HG03469 (cell line): ENCODE measurements around the gene HNRNPA3.
A peak's percentile ranks its signal among the peaks of the same experiment; 100 is the strongest.
"Not testable (repeated sequence)": the region's sequence is repeated elsewhere in the genome, so short reads cannot be mapped to it uniquely, and the experiment has no call there.

Experiments
- ATAC-seq: cut with Tn5 transposase; IDR thresholded peaks from one replicate; pipeline ENCODE4 v1.9.1; 2021; ENCODE audit warnings: mild to moderate bottlenecking, moderate library complexity, moderate number of reproducible peaks; ENCODE audit not compliant: unreplicated experiment

The HNRNPA3 gene

GRCh38 chr2:177254433-177255226, 42.0 kb downstream of the HNRNPA3 start:
- ATAC-seq, result no peak

GRCh38 chr2:177255227-177255601, 42.6 kb downstream of the HNRNPA3 start:
- ATAC-seq, result no peak

- ATAC-seq, result no peak
Observed at GRCh38 chr2:177256026-177256425, 43.4 kb downstream of the HNRNPA3 start.

- no peak for ATAC-seq
Observed at GRCh38 chr2:177256695-177257094, 44.1 kb downstream of the HNRNPA3 start.

GRCh38 chr2:177257471-177257870, 44.9 kb downstream of the HNRNPA3 start:
- ATAC-seq, result no peak

- ATAC-seq, result no peak
Observed at GRCh38 chr2:177258059-177258458, 45.5 kb downstream of the HNRNPA3 start.

- no peak for ATAC-seq
Observed at GRCh38 chr2:177260379-177260778, 47.8 kb downstream of the HNRNPA3 start.

GRCh38 chr2:177261116-177262060, 48.8 kb downstream of the HNRNPA3 start:
- ATAC-seq, result no peak

- no peak for ATAC-seq
Observed at GRCh38 chr2:177262092-177262491, 49.5 kb downstream of the HNRNPA3 start.

GRCh38 chr2:177262958-177263450, 50.4 kb downstream of the HNRNPA3 start:
- no peak for ATAC-seq

- peak; percentile 38 for ATAC-seq
Observed at GRCh38 chr2:177263451-177264208, 51.0 kb downstream of the HNRNPA3 start.

GRCh38 chr2:177264209-177264692, 51.7 kb downstream of the HNRNPA3 start:
- peak; percentile 15 for ATAC-seq

GRCh38 chr2:177264693-177265587, 52.3 kb downstream of the HNRNPA3 start, which contains the start of gene NFE2L2:
NFE2L2 (minus strand) TSS chr2:177264727; CDS start chr2:177264576, 151 bp downstream.
- peak; percentile 40 for ATAC-seq

- no peak for ATAC-seq
Observed at GRCh38 chr2:177265824-177266817, 53.5 kb downstream of the HNRNPA3 start.

- ATAC-seq, result not testable (repeated sequence)
Observed at GRCh38 chr2:177266955-177267354, 54.4 kb downstream of the HNRNPA3 start.

GRCh38 chr2:177268187-177268871, 55.7 kb downstream of the HNRNPA3 start:
- no peak for ATAC-seq

- ATAC-seq, result no peak
Observed at GRCh38 chr2:177268901-177269300, 56.3 kb downstream of the HNRNPA3 start.

- ATAC-seq, result no peak
Observed at GRCh38 chr2:177270531-177270930, 57.9 kb downstream of the HNRNPA3 start.
